HepG2 (cell line): ENCODE data around the gene GP1BA. TPM values are rescaled to one million over a fixed set of nuclear protein-coding genes. Genes with fewer than 3 reads are reported as not detected.

ENCODE experiments used
- BRD4 ChIP-seq: sonication (generic); formaldehyde crosslinking; IDR thresholded peaks from 2 replicates; pipeline ENCODE4 v1.4.0; 2020; ENCODE audit warnings: missing genetic modification reagents
- CERS6 ChIP-seq: sonication (generic); formaldehyde crosslinking; IDR thresholded peaks from 2 replicates; pipeline ENCODE4 v1.5.0; 2020; ENCODE audit warnings: missing genetic modification reagents
- CSRNP2 ChIP-seq: sonication (generic); formaldehyde crosslinking; conservative IDR thresholded peaks from 2 replicates; pipeline ENCODE4 v1.8.0; 2022; ENCODE audit warnings: low read depth, missing genetic modification reagents
- EHMT2 ChIP-seq: fragments of 200-600 bp; sonication (generic); IDR thresholded peaks from 2 replicates; pipeline ENCODE4 v1.7.0; 2017; ENCODE audit warnings: antibody characterized with exemption, low read depth, low read length, borderline replicate concordance
- HMGA1 ChIP-seq: sonication (generic); formaldehyde crosslinking; conservative IDR thresholded peaks from 2 replicates; pipeline ENCODE4 v1.4.0; 2020; ENCODE audit warnings: missing genetic modification reagents
- HNF4G ChIP-seq, 2 experiments: sonication (generic) in 1 of 2; formaldehyde crosslinking in 1 of 2; IDR thresholded peaks; 2 replicates each; pipeline versions ENCODE4 v1.4.0 to v1.6.1; 2011 to 2020; ENCODE audit warnings: borderline replicate concordance in 2 of 2, low read depth in 2 of 2, mild to moderate bottlenecking in 2 of 2, low read length in 1 of 2, missing genetic modification reagents in 1 of 2, moderate library complexity in 1 of 2
- HNRNPL ChIP-seq: fragments of 200-400 bp; formaldehyde crosslinking; IDR thresholded peaks from 2 replicates; pipeline ENCODE4 v1.6.1; 2017; ENCODE audit warnings: mild to moderate bottlenecking, low read depth, low read length
- HOXD1 ChIP-seq: sonication (generic); formaldehyde crosslinking; IDR thresholded peaks from 2 replicates; pipeline ENCODE4 v1.5.0; 2020; ENCODE audit warnings: missing genetic modification reagents
- KAT7 ChIP-seq: IDR thresholded peaks from 2 replicates; pipeline ENCODE4 v1.6.1; 2018; ENCODE audit warnings: borderline replicate concordance, missing compliant biosample characterization
- MED8 ChIP-seq: sonication (generic); formaldehyde crosslinking; IDR thresholded peaks from 2 replicates; pipeline ENCODE4 v1.8.1; 2023; ENCODE audit warnings: mild to moderate bottlenecking, missing genetic modification reagents; ENCODE audit not compliant: insufficient replicate concordance
- NR2F1 ChIP-seq, 2 experiments: fragments of 450-650 bp in 1 of 2; formaldehyde crosslinking in 1 of 2; IDR thresholded peaks; 2 replicates each; pipeline versions ENCODE4 v1.5.0 to v1.6.1; 2016 to 2020; ENCODE audit warnings: mild to moderate bottlenecking in 1 of 2, missing compliant biosample characterization in 1 of 2, missing genetic modification reagents in 1 of 2, moderate library complexity in 1 of 2
- SMARCE1 ChIP-seq: fragments of 450-650 bp; IDR thresholded peaks from 2 replicates; pipeline ENCODE4 v1.6.1; 2017; ENCODE audit warnings: borderline replicate concordance
- TCF12 ChIP-seq, 2 experiments: fragments of 450-650 bp in 1 of 2; sonication (generic) in 1 of 2; formaldehyde crosslinking in 1 of 2; IDR thresholded peaks; 2 replicates each; pipeline versions ENCODE4 v1.6.1 to v1.8.0; 2017 to 2022; ENCODE audit warnings: antibody characterized with exemption in 1 of 2, mild to moderate bottlenecking in 1 of 2, missing genetic modification reagents in 1 of 2, moderate library complexity in 1 of 2
- ZFP36L2 ChIP-seq: sonication (generic); formaldehyde crosslinking; IDR thresholded peaks from 2 replicates; pipeline ENCODE4 v1.4.0; 2020; ENCODE audit warnings: missing genetic modification reagents
- ZFYVE20 ChIP-seq: sonication (generic); formaldehyde crosslinking; IDR thresholded peaks from 2 replicates; pipeline ENCODE4 v1.8.0; 2023; ENCODE audit warnings: low read depth, mild to moderate bottlenecking, moderate library complexity, missing genetic modification reagents, borderline replicate concordance
- ZNF251 ChIP-seq: sonication (generic); formaldehyde crosslinking; IDR thresholded peaks from 2 replicates; pipeline ENCODE4 v1.9.0; 2021; ENCODE audit warnings: mild to moderate bottlenecking, missing genetic modification reagents
- ZNF282 ChIP-seq: fragments of 450-650 bp; IDR thresholded peaks from 2 replicates; pipeline ENCODE4 v1.6.1; 2018; ENCODE audit not compliant: partially characterized antibody
- ZNF563 ChIP-seq: sonication (generic); formaldehyde crosslinking; IDR thresholded peaks from 2 replicates; pipeline ENCODE4 v1.8.0; 2022; ENCODE audit warnings: mild to moderate bottlenecking, moderate library complexity, missing genetic modification reagents
- ZNF567 ChIP-seq: sonication (generic); formaldehyde crosslinking; IDR thresholded peaks from 2 replicates; pipeline ENCODE4 v1.8.1; 2023; ENCODE audit warnings: mild to moderate bottlenecking, missing genetic modification reagents, borderline replicate concordance
- ZNF75D ChIP-seq: sonication (generic); formaldehyde crosslinking; IDR thresholded peaks from 2 replicates; pipeline ENCODE4 v1.8.1; 2023; ENCODE audit warnings: missing genetic modification reagents, mild to moderate bottlenecking, borderline replicate concordance
- ZSCAN25 ChIP-seq: sonication (generic); formaldehyde crosslinking; IDR thresholded peaks from 2 replicates; pipeline ENCODE4 v1.8.0; 2022; ENCODE audit warnings: mild to moderate bottlenecking, missing genetic modification reagents
- polyA plus RNA-seq, 8 experiments: library from polyadenylated mRNA; depleted of rRNA in 3 of 8; stranded (reverse) in 7 of 8; unstranded in 1 of 8; fragments of >200 nt; fragmentation: Illumina TruSeq in 4 of 8; extraction: Trizol in 4 of 8; gene quantifications; 2 replicates each; pipeline versions ENCODE4 v1.2.1 to v1.2.3, GENCODE V29; 2011 to 2016; ENCODE audit warnings: low read depth in 4 of 8, missing spikeins in 1 of 8, mixed read lengths in 1 of 8; ENCODE audit not compliant: insufficient read depth in 1 of 8
- total RNA-seq, 5 experiments: library from RNA; depleted of rRNA; stranded (reverse); fragments of >200 nt; fragmentation: Illumina TruSeq; extraction: Trizol; gene quantifications; 2 replicates each; pipeline ENCODE4 v1.2.3, GENCODE V29; 2016; ENCODE audit warnings: low read depth in 1 of 5
- TF ChIP-seq, protein P1 (sequence below): sonication (generic); formaldehyde crosslinking; IDR thresholded peaks from 2 replicates; pipeline ENCODE4 v1.5.0; 2020; ENCODE audit warnings: mild to moderate bottlenecking, missing genetic modification reagents, borderline replicate concordance
- TF ChIP-seq, protein P2 (sequence below): sonication (generic); formaldehyde crosslinking; IDR thresholded peaks from 2 replicates; pipeline ENCODE4 v1.4.0; 2020; ENCODE audit warnings: mild to moderate bottlenecking, low read depth, missing genetic modification reagents

The GP1BA gene
- total and polyA plus RNA-seq, 2 of the 13 experiments (the other 11 are each of a cell fraction or from before 2014, with no cell fraction given): not detected

GRCh38 chr17:4950746-4951204, 18.7 kb downstream of the GP1BA start, which contains the start of gene ENO3 (continued):
- TF ChIP-seq, protein P1, sequence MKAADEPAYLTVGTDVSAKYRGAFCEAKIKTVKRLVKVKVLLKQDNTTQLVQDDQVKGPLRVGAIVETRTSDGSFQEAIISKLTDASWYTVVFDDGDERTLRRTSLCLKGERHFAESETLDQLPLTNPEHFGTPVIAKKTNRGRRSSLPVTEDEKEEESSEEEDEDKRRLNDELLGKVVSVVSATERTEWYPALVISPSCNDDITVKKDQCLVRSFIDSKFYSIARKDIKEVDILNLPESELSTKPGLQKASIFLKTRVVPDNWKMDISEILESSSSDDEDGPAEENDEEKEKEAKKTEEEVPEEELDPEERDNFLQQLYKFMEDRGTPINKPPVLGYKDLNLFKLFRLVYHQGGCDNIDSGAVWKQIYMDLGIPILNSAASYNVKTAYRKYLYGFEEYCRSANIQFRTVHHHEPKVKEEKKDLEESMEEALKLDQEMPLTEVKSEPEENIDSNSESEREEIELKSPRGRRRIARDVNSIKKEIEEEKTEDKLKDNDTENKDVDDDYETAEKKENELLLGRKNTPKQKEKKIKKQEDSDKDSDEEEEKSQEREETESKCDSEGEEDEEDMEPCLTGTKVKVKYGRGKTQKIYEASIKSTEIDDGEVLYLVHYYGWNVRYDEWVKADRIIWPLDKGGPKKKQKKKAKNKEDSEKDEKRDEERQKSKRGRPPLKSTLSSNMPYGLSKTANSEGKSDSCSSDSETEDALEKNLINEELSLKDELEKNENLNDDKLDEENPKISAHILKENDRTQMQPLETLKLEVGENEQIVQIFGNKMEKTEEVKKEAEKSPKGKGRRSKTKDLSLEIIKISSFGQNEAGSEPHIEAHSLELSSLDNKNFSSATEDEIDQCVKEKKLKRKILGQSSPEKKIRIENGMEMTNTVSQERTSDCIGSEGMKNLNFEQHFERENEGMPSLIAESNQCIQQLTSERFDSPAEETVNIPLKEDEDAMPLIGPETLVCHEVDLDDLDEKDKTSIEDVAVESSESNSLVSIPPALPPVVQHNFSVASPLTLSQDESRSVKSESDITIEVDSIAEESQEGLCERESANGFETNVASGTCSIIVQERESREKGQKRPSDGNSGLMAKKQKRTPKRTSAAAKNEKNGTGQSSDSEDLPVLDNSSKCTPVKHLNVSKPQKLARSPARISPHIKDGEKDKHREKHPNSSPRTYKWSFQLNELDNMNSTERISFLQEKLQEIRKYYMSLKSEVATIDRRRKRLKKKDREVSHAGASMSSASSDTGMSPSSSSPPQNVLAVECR (CRISPR knock-in tag): peak; percentile 60; the same call in 1 of the 2 replicates
- TF ChIP-seq NR2F1 (CRISPR knock-in tag; IDR thresholded peaks at IDR 0.05): peak; percentile 46 to 61
- TF ChIP-seq HNRNPL: peak; percentile 88
- no peak for TF ChIP-seq ZNF251 (CRISPR knock-in tag)
- TF ChIP-seq SMARCE1: no peak
- no peak for TF ChIP-seq ZFP36L2
- TF ChIP-seq, protein P2, sequence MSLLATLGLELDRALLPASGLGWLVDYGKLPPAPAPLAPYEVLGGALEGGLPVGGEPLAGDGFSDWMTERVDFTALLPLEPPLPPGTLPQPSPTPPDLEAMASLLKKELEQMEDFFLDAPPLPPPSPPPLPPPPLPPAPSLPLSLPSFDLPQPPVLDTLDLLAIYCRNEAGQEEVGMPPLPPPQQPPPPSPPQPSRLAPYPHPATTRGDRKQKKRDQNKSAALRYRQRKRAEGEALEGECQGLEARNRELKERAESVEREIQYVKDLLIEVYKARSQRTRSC: no peak
- TF ChIP-seq KAT7 (CRISPR knock-in tag): no peak
- no peak for TF ChIP-seq HMGA1 (CRISPR knock-in tag)
- TF ChIP-seq CSRNP2: no peak
- TF ChIP-seq ZFYVE20 (CRISPR knock-in tag): no peak
- peak; percentile 86; the same call in 1 of the 2 replicates for TF ChIP-seq ZSCAN25 (CRISPR knock-in tag)
- TF ChIP-seq ZNF282: no peak
- no peak for TF ChIP-seq ZNF563 (CRISPR knock-in tag)
- no peak for TF ChIP-seq EHMT2
- TF ChIP-seq HOXD1 (CRISPR knock-in tag): no peak
- TF ChIP-seq CERS6: no peak
- TF ChIP-seq ZNF75D (CRISPR knock-in tag): no peak
- TF ChIP-seq HNF4G (IDR thresholded peaks at IDR 0.05; ENCODE audit: borderline replicate concordance, low read depth, low read length): peak; percentile 80; the same call in 1 of the 2 replicates
- TF ChIP-seq HNF4G (CRISPR knock-in tag; IDR thresholded peaks at IDR 0.05; ENCODE audit: borderline replicate concordance, low read depth): no peak
- no peak for TF ChIP-seq TCF12 (IDR thresholded peaks at IDR 0.05)
- no peak for TF ChIP-seq TCF12 (CRISPR knock-in tag; IDR thresholded peaks at IDR 0.05)
- 0 out of 2 replicates have a peak, but pooled peaks have one; percentile 28 for TF ChIP-seq BRD4 (CRISPR knock-in tag)
- no peak for TF ChIP-seq MED8 (CRISPR knock-in tag)
- no peak; the same call in 1 of the 2 replicates for TF ChIP-seq ZNF567
